GM18951 (cell line): ENCODE results near the gene AK5.

Experiments
- POLR2A ChIP-seq: IDR thresholded peaks from 4 replicates; pipeline ENCODE4 v1.6.1; 2011; ENCODE audit warnings: mild to moderate bottlenecking; ENCODE audit not compliant: insufficient read length, insufficient read depth; ENCODE audit errors: extremely low read depth
- in situ Hi-C: fragments of 300-500 bp; cut with MboI; formaldehyde crosslinking; loops from one replicate; pipeline ENCODE4 v1.12.0; 2022; ENCODE audit warnings: low sequenced_read_pairs, mixed read lengths, inconsistent platforms; ENCODE audit not compliant: unreplicated experiment

AK5 gene

DNA sequence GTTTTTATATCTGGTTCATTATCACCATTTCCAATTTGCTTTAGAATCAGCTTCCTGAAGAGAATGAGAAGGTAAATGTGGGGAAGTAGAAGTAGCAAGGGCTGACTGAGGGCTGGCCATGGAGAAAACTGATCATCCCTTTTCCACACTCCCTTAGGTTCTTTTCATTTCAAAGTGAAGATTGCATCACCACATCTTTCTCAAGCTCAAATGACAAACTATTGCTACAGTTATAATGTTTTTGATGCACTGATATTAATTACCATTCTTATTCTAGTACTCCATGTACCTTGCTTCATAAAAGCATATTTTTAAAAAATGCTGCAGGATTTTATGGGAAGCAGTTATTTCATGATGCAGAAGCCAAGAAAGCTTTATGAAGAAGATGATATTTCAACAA lies 7.9 kb upstream of the AK5 start:
- TF ChIP-seq POLR2A = no peak
- in situ Hi-C loops = no loop called here

- in situ Hi-C loops = no loop called here
- no peak for TF ChIP-seq POLR2A
These were observed 6.6 kb upstream of the AK5 start for GRCh38 chr1:77275194-77275593.

DNA sequence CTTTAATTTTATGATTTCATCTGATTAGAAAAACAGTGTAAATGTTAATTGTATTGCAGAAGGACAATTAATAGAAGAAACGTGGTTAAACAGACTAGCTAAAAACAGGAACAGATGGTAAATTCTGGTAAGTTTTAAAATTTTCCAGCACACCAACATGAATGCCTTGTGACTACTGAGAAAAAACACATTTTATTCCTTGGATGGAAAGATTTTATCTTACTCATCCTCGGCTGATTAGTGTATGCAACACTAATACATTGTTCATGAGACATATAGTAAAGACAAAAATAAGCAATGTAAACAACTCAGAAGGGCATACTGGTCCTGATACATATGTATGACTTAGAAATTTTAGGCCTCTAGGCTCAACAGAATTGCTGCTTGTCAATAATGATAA lies 4.9 kb upstream of the AK5 start:
- TF ChIP-seq POLR2A = no peak
- in situ Hi-C loops = no loop called here

- TF ChIP-seq POLR2A = no peak
These were observed 1.9 kb upstream of the AK5 start for GRCh38 chr1:77279929-77280328.

DNA sequence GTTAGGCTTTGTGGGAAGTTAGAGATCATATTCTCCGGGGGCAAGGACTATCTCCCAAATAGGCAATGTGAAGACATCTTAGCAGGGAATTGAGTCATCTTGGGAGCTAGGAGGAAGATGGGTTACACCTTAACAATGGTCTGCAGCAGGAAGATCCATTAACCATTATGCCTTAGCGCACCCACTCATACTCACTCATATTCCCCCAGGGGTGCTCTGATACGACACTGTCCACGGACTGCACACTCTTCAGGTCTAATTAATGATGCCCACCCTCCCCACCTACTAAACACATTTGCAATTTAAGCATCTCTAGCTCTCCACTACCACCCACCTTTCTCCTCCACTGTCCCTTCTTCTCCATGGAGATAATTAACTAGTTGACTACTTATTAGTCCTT lies 857 bp upstream of the AK5 start:
- in situ Hi-C loops = no loop called here
- no peak for TF ChIP-seq POLR2A

More at GRCh38 chr1:77279929-77280328, 1.9 kb upstream of the AK5 start:
- in situ Hi-C loops = no loop called here

GRCh38 chr1:77282187-77282865 lies 507 bp downstream of the AK5 start:
- in situ Hi-C loops = no loop called here

GRCh38 chr1:77282866-77283539 lies 1.2 kb downstream of the AK5 start:
- TF ChIP-seq POLR2A = no peak
- in situ Hi-C loops = no loop called here

More at GRCh38 chr1:77282187-77282865, 507 bp downstream of the AK5 start:
- TF ChIP-seq POLR2A = no peak

DNA sequence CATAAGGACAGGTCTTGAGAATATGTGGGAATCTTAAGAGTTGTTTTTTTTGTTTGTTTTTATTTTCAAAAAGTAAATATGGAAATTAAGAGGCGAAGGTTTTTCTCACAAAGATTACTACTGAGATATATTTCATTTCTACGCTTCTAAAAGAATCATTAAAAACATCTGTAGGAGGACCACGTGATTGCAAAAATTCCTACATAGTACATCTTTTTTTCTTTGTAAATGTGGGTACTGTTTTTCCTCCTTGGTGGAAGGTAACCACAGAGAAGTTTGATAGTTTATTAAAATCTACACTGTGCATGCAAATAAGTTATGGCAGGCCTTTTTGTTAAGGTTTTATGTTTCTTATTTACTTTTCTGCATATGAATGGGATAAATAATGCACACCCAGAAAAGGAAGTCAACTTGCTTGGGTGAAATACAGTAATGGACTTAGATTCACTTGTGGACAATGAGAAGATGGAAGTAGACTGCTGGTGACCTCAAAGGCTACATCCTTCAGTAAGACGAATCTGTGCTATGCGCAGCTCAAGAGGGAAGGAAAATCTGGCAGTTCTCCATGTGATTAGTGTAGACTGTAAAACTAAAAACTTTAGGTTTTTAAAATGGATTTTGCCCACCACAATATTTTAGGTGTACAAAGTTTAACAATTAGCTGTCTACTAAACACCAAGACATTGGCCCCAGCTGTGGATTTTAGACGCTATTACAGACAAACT lies 2.0 kb downstream of the AK5 start:
- no peak for TF ChIP-seq POLR2A
- in situ Hi-C loops = no loop called here

- TF ChIP-seq POLR2A = no peak
- in situ Hi-C loops = no loop called here
These were observed 5.7 kb downstream of the AK5 start for GRCh38 chr1:77287535-77287934.

DNA sequence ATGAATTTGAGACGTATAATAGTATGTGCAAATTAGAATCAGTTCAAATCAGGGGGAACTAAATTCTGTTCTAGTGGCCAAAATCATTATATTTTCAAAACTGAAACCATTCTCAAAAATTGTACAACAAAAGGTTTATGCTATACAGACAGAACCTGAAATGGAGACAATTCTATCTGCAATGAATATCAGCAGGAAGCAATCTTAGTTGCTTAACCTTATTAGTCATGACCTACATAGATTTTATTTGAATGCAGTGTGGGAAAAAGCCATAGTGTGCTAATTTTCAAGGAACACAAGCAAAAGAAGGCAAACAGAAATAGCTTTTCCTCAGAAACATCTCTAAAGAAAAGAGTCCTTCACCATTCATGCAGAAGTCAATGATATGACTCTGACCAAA lies 6.5 kb downstream of the AK5 start:
- in situ Hi-C loops = no loop called here

DNA sequence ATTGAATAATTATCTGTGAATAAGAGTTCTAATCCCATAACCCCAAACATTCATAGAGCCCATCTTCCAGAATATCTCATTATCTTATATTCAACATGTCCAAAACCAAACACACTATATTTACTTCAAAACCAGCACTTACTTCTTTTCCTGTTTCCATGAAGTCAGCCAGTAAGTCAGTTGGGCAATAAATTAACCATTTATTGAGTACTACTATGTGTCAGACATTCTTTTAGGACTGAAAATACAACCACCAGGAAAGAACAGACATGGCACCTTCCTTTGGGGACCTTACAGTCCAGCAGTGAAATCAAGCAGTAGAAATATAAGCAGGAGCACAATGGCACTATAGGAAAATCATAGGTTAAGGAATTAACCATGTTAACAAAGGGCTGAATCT lies 8.8 kb downstream of the AK5 start:
- TF ChIP-seq POLR2A = no peak
- in situ Hi-C loops = no loop called here

More for the DNA sequence above, 6.5 kb downstream of the AK5 start:
- no peak for TF ChIP-seq POLR2A

- in situ Hi-C loops = no loop called here
- no peak for TF ChIP-seq POLR2A
These were observed 10.7 kb downstream of the AK5 start for GRCh38 chr1:77292551-77292950.

- in situ Hi-C loops = no loop called here
- TF ChIP-seq POLR2A = no peak
These were observed 18.7 kb downstream of the AK5 start for GRCh38 chr1:77300566-77300965.

- in situ Hi-C loops = no loop called here
- no peak for TF ChIP-seq POLR2A
These were observed 21.6 kb downstream of the AK5 start for GRCh38 chr1:77303387-77303786.
